ENCODE data around the gene PSMB11. TPM values are rescaled to one million over a fixed set of nuclear protein-coding genes. Genes with fewer than 3 reads are reported as not detected.

Gene PSMB11
- total RNA-seq, 1 experiment from 2014 or later: not detected

DNA sequence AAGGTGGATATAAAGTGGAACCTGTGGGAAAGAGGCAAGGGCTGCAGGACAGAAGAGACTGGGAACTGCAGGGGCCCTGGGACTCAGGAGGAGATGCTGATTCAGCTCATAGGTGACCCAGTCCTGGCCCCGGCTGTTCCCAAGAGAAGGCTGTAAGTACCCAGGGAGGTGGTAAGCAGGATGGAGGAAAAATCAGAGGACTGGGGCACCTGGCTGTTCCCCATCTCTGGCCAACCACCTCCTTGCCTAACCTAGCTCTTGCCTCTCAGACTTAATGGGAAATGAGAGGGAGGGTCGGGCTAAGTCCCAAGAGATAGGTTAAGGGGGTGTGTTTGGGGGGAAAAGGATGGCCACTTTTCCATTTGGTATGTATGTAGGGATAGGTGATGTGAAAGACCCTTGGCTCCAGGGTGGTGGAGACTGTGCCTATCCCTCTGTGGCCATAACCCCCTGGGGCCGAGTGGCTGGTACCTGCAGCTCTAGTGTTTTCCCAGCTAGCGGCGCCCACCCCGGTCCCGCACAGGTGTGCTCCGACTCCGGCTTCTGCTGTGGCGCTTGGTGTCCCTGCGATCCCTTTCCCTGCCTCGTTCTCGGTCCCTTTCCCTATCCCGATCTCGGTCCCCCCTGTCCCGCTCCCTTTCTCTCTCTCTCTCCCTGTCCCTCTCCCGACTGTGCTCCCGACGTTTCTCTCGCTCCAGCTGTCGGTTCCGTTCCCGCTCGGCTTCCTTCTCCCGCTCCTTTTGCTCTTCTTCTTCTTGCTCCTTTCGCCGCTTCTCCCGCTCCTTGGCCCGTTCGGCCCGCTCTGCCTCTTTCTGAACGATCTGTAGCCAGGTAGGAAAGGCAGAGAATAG is 16.9 kb downstream of the PSMB11 start:
- no peak for DNase-seq (ENCODE audit: low spot score)

DNA sequence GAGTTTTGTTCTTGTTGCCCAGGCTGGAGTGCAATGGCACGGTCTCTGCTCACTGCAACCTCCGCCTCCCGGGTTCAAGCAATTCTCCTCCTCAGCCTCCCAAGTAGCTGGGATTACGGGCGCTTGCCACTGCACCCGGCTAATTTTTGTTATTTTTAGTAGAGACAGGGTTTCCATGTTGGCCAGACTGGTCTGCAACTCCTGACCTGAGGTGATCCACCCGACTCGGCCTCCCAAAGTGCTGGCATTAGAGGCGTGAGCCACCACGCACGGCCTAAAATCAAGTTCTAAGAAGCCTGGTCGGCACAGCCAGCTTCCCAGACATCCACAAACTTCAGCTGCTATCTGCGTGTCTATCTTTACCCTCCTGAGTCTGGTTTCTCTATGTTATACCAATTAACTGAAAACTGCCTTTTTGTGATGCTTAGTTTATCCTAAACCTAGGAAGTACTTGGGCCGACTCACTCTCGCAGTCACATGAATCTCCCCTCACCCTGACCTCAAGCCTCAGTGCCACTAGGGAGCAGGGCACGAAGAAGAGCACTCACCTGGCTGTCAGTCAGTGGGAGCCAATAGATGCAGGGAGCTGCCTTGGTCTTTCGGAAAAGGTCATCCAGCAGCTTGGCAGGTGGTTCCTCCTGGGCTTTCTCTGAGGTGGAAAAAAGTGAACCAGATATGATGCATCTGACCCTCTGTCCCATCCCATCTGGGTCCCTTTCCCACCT is 18.7 kb downstream of the PSMB11 start:
- no peak for DNase-seq (ENCODE audit: low spot score)

DNA sequence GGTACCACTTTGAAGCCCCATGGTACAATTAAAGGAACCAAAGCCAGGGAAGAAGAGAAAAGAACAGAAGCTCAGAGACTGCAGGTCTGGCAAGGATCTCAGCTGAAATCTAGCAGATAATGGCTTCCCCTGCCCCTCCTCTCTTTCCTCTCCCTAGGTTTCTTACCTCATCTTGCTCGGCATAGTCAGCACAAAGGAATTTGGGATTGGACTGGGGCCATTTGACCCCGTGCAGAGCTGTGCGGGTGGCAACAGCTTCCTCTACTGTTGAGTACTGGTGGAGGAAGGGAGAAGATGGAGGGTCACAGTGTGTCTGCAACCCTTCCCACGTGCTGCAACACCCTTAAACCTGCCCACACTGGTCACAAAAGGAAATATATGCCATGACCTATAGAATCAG is 20.0 kb downstream of the PSMB11 start:
- DNase-seq (ENCODE audit: low spot score): peak; percentile 87

DNA sequence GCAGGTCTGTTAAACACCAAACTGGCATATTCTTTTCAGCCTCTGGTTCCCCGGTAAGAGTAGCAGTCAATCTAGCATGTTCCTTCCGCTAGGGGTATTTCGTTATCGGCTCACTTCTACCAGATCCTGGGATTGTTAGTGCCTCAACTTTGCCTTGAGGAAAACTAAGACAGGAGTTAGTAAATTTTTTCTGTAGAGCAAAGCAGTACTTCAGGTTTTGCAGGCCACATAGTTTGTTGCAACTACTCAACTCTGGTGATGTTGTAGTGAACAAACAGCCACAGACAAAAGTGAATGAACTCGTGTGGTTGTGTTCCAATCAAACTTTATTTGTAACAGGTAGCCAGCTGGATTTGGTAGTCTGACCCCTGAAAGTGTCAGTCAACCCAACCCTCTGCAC is 21.6 kb downstream of the PSMB11 start:
- DNase-seq (ENCODE audit: low spot score): no peak

DNA sequence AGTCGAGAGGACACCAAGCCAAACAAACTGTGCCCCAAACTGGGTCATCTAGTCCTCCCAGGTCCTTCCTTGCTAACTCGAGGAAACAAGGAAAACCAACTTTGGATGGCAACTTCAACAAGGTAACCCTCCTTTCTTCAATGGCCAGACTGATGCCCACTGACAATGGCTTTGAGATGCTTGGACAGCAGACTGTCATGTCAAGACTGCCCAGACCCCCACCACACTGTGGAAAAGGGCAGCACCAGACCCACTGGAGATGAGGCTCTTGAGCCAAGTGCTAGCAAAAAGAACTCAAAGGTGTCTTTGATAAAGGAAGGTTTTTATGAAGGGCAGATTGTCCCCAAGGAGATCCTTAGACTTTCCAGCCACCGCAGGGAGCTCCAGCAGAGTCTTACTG is 24.4 kb downstream of the PSMB11 start:
- no peak for DNase-seq (ENCODE audit: low spot score)

DNA sequence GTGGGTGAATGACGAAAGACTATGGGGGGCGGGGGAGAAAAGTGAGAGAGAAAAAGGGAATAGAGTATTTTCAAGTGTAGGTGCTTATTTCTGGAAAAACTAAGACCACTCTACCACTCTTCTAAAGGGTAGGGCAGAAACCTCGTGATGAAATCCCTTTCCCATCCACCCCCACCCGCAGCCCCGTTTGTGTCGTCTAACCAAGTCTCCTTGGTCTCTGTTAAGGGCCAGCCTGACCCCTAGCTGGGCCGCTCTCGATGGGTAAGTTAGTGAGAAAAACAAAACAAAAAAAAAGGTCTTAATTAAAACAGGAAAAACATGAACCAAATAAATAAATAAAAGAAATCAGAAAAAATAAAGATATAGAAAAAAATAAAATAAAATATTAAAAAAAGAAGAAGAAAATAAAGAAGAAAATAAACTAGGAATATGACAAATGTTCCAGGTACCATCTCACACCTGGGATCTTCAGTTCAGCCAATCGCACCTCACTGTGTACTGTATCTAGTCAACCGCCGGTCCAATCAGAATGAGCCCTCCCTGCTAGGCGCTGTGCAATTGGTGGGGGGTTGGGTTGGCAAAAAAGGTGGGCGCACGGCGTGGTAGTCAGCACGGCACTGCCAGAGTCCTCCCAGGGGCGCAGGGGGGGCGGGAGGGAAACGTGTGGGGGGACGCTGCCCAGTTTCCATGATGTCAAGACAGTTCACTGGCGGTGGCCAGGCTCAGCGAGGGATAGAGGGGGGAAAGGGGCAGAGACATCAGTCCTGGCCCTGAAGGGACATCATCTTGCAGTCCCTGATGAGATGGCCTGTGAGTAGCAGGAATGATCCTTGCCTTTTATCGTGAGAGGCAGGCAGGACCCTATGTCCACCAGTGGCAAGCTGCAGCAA is 25.1 kb downstream of the PSMB11 start:
- DNase-seq (ENCODE audit: low spot score): no peak

DNA sequence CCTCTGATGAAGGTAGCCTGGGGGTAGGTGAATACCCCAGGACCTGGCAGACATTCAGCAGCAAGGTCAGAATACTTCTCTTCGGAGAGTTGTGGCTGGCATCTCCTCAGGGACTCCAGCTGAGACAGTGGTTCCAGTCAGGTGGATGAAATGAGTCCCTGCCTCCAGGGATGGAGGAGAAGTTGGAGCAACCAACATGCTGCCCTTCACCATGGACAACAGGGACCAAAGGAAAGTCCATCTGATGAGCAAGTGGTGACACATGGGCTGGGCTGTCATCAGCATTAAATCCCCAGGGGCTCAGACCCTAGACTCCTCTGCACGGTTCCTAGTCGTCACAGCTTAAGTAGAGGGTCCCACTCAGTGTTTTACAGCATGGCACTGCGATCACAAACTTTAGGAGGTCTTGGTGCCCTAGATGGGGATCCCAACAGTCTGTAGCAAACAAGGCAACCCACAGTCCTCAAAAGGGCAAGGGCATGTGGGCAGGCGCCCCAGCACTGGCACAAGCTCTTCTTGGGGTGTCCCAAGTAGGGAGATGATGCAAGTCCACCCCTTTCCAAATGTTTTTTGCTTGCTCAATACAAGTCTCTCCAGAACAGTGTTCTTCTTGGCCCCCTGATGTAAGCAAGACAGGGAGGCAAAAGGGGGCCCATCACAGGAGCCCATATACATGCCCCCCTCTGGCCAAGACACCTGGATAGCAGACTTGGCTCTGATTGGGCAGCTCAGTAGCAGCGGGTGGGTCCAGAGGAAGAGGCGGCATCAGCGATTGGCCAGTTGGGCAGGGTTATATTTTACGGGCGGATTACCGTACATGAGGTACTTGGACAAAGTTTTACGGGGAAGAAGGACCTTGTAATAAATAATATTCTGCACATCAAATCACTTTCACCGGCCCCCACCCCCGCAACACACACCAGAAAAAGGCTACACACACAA is 26.1 kb downstream of the PSMB11 start:
- DNase-seq (ENCODE audit: low spot score): no peak

DNA sequence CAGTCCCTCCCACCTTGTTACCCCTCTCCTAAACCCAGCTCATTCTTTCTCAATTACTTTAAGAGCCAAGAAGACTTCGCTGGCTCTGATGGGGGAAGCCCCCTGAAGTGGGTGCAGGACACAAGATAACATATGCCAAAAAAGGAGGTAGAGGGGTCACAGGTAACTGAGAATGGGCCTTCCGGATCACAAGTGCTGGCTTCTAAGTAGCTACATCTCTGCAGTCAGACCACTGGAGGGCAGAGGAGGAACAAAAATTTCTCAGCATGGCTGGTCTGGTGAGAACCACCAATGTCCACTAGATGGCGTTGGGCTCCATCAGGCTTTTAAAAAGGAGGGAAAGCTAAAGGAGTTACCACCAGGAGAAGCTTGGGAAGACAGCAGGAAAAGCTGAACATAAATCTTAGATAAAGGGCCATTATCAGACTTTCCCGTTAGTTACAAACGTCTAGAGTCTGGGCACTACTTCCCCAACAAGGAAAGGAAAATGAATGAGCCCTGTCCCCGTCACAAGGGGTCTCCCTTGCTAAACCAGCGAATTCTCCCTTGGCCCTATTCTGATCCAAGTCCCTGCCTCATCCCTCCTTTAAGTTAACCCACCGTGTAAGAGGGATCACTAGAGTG is 26.9 kb downstream of the PSMB11 start:
- DNase-seq (ENCODE audit: low spot score): peak; percentile 87

DNA sequence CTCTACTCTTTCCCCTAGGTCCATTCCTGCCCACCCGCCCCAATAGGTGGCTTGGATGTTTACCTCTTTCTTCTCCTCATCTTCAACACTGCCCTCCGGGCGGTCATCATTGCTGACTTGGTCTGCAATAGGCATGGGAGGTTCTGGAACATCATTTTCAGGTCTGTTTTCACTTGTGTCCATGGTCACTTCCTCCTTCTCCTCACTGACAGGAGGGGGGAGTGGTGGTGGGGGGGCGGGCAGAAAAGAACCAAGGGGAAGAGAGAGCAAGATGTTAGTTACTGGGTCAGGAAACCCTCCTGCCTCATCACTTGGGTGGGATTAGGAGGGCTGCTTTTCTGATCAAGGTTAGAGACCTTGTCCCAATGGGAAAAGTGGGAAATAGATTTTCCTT is 27.4 kb downstream of the PSMB11 start:
- no peak for DNase-seq (ENCODE audit: low spot score)

DNA sequence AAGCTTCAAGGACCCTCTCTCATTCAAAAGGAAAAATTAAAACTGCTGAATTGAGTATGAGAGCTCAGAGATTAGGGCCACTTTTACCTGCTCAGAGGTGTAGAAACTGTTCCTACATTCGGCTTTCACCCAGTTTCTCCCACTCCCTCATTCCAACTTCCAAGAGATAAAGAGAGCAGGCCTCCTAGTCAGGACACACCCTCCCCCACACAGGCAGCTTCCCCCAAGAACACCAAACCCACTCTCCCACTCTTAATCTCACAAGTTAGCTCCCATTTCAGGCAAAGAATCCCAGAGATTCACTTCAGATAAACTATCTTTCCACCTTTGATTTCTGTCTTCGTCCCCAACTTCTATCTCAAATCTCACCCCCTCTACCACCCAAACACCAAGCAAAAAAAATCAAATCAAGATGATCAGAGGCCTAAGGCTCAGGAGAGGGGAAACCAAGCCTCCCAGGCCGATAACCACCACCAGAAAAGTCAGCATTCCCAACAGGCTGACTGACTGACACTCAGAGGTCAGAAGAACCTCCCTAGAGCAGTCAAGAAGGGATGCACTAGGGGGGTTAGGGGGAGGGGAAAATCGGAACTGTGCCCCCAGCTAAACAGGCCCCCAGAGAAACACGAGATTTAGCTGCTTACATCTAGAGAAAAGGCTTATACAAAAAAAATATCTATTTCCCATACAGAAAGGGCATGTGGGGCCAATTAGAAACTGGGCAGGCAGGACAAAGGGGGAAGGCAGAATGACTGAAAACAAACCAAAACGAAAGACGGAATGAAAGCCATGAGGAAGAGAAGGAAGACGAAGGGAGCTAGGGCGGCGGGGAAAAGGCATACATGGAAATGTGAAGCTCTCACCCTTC is 28.5 kb downstream of the PSMB11 start:
- no peak for DNase-seq (ENCODE audit: low spot score)

DNA sequence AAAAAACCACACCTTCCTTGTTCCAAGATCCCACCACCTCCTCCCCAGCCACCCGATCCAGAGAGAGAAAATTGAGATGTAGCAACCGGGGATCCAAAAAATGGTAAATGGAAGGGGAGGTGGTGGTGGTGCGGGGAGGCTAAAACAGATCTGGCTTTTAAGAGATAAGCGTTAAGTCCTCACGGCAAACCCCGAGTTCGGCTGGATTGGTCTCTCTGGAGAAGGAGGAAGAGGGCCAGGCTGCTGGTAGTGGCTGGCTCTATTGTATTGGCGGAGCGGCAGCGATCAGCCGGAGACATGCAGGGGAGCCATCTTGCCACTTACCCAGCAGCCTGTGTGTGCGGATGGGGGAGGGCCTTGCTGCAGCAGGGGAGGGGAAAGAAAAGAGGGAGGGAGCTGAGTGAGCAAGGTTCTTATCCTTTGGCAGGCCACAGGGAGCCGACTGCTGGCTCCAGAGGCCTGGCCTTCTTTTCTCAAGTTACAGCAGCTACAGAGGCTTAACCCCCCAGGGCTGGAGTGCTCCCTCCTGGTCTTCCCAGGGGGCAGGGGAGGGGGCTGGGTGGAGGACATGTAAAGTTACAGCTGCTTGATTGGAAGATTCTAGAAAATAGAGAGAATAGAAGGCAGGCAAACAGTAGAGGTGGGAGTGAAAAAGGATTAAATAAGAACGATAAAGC is 29.4 kb downstream of the PSMB11 start:
- DNase-seq (ENCODE audit: low spot score): peak; percentile 93

DNA sequence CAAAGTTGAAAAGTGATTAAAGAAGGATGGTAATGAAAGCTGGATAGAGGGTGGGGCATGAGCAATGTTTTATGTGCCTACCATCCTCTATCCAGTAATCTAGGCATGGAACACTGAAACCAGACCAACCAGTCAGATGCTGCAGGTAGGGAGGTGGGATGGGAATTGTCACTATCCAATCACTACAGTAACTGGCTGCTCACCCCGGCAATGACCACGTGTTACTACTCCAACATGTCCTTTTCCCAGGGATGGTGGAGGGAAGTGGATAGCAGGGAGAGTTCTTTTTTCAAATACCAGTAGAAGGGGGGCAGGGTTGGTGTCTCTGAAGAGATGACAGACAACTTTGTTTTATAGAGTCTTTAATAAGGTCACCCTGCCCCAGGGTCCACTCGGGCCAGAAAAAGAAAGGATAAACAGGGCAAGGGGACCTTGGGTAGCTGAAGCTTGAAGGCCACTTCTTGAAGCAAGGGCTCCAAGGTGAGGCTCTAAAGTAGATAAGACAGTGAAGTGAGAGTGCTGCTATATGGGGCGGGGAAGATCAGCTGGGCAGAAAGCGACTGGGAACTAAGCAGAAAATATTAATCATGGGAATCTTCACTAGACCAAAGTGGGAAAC is 30.0 kb downstream of the PSMB11 start:
- DNase-seq (ENCODE audit: low spot score): no peak

DNA sequence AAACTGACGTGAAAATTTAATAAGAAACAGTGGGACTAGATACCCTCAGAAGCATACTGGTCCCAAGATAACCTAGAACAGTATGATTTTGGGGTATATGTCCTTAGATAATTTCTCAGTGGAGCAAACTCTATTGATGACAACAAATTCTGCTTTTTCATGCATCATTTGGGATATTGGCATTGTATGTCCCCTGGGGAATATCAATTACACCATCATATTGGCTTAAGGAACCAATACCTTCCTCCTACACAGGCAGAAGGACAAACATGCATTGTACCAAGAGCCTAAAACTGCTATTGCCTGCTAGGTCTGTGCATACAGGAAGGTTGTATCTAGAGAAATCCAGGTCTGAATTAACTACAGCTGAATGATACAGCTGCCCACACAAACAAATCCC is 32.9 kb downstream of the PSMB11 start:
- no peak for DNase-seq (ENCODE audit: low spot score)

DNA sequence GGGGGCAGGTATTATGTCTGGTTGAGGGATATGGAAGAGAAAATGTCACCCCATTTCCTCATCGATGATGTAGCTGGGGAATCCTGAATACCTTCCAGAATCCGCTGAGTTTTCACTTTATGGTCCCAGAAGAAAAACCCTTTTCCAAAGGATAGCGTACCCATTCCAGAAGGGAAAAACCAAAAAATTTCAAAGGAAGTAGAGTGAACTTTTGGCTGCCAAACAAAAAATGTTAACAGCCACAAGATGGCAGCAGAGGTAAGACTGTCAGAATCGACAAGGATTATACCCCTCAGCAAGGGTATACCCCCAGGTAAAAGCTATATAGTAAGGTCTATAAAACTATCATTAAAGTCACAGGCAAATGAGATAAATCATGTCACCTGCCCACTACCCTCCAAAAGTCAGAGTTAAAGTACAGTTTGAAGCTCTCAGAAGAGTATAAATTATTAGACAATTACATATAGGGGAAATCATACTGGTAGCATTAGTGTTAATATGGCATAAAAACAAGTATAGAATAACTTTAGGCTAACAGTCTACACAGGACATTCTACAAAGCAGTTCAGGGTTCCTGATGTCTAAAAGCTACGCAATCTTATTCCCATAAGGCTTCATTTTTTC is 34.9 kb downstream of the PSMB11 start:
- no peak for DNase-seq (ENCODE audit: low spot score)

DNA sequence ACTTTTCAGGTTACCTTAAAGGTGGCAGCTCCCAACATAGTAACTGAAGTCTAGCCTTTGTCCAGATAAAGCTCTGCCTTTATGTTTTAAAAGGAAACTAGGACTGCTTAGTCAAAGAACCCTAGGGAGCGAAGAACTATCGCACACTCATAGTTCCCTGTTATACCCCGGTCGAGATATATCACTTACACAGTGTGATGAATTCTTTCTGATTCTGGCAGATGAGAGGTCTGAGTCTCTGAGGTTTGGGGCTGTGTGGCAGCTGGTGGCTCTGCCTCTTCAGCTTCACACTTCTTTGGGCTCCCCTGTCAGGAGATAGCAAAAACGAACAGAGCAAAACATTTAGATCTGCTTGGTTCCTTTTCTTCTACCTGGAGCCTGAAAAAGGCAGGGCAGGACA is 36.0 kb downstream of the PSMB11 start:
- no peak for DNase-seq (ENCODE audit: low spot score)

DNA sequence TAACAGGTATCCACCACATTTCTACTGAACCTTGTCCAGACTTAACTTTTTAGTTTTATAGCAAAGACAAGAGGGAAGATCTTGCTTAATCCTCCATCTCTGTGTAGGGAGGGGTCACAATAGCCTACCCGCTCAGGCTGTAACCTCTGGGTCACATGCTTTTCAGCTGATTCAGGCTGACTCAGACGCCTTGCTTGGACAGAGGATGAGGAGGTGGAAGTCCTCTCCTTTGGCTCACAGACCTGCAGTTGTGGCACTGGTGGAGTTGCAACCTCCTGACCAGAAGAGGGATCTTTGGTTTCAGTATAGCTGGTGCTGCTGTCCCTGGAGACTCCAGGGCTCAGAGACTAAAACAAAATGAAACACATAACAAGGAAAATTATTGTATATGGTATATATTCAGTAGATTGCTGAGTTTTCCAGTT is 36.7 kb downstream of the PSMB11 start:
- peak; percentile 57 for DNase-seq (ENCODE audit: low spot score)

DNA sequence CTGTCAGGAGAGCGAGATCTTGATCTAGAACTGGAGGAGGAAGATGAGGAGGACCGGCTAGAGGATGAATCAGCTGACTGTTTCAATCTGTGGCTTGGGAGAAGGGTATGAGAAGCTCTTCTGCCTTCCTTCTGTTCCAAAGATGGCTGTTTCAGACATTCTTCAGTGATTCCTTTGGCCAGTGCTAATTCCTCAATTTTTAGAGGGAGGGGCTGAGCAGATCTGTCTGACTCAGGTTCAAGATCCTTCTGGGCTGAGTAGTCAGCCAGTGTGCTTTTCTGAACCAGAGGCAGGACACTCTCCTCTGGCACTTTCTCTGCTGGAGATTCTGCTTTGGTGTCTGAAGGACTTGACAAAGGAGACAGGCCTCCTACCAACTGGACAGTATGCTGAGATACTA is 37.7 kb downstream of the PSMB11 start:
- DNase-seq (ENCODE audit: low spot score): no peak

DNA sequence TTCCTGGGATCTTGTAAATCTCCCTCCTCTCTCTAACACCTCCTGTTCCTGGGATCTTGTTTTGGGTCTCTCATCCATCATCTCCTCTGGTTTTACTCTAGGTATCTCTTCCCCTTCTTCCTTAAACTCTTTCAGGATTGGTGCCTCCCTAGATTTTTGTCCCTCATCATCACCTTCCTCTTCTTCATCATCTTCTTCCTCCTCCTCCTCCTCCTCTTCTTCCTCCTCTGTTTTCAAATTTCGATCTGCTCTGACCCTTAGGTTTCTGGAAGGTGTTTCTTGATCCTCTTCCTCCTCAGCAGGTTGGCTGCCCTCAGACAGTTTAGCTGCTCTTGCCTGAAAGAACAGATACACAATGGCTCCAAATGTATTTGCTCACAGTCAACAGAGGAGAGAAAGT is 38.5 kb downstream of the PSMB11 start:
- no peak for DNase-seq (ENCODE audit: low spot score)
